Subcutaneous adipose tissue (tissue), 4 donors: Measurements from ENCODE around the gene UBA6. TPM values are rescaled to one million over a fixed set of nuclear protein-coding genes. Genes with fewer than 3 reads are reported as not detected.

Experiments used
- CTCF ChIP-seq: fragments of 450-650 bp; IDR thresholded peaks from one replicate; pipeline ENCODE4 v1.5.1; 2016; ENCODE audit warnings: low read depth, mild to moderate bottlenecking, control low read depth, antibody characterized with exemption, moderate library complexity
- total RNA-seq, 4 donors: library from RNA; depleted of rRNA; stranded (reverse); fragments of >200 nt; gene quantifications; one replicate each; pipeline ENCODE4 v1.1.0, GENCODE V29; 2016

UBA6 gene
- total RNA-seq, 4 donors from 2014 or later: 21.1 to 46.9 (median 25.6) TPM

GRCh38 chr4:67682266-67682665, 18.7 kb downstream of the UBA6 start:
- TF ChIP-seq CTCF: no peak

GRCh38 chr4:67680581-67681222, 20.3 kb downstream of the UBA6 start:
- TF ChIP-seq CTCF: no peak

- TF ChIP-seq CTCF: no peak
Observed at GRCh38 chr4:67678612-67679011, 22.3 kb downstream of the UBA6 start.

GRCh38 chr4:67674098-67674497, 26.9 kb downstream of the UBA6 start:
- no peak for TF ChIP-seq CTCF

- TF ChIP-seq CTCF: no peak
Observed at GRCh38 chr4:67668315-67668714, 32.6 kb downstream of the UBA6 start.

- TF ChIP-seq CTCF: no peak
Observed at GRCh38 chr4:67660418-67660817, 40.5 kb downstream of the UBA6 start.

- TF ChIP-seq CTCF: no peak
Observed at GRCh38 chr4:67659065-67659464, 41.9 kb downstream of the UBA6 start.
